Lower leg skin (tissue), 3 donors: Measurements from ENCODE around the gene IPO13.

ENCODE experiments used
- POLR2A ChIP-seq, 2 donors: fragments of 450-650 bp; IDR thresholded peaks; one replicate each; pipeline ENCODE4 v1.6.1; 2016 to 2017; ENCODE audit warnings: antibody characterized with exemption in 2 of 2, mild to moderate bottlenecking in 1 of 2, moderate library complexity in 1 of 2
- TF ChIP-seq, protein P1 (sequence below), 3 donors: fragments of 450-650 bp; IDR thresholded peaks; one replicate each; pipeline ENCODE4 v1.5.1; 2016; ENCODE audit warnings: antibody characterized with exemption in 3 of 3, mild to moderate bottlenecking in 3 of 3, moderate library complexity in 2 of 3

DNA sequence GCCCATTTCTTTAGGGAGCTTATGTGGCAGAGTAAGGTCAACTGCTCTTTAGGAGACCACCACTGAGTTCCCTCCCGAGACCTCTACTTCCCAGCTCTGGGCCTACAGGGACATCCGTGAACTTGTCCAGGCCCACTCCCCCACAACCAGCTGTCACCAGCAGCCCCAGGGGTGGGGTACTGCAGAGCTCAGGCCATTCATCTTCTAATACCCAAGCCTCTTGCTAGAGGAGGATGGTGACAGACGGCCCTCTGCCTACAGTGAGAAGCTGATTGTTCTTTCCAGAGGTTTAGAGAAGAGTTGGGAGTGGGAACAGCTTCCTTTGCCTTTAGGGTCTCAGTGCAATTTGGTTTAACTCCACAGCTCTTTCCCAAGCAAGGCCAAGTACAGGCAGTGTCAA, 46.4 kb upstream of the IPO13 start:
- TF ChIP-seq, protein P1, sequence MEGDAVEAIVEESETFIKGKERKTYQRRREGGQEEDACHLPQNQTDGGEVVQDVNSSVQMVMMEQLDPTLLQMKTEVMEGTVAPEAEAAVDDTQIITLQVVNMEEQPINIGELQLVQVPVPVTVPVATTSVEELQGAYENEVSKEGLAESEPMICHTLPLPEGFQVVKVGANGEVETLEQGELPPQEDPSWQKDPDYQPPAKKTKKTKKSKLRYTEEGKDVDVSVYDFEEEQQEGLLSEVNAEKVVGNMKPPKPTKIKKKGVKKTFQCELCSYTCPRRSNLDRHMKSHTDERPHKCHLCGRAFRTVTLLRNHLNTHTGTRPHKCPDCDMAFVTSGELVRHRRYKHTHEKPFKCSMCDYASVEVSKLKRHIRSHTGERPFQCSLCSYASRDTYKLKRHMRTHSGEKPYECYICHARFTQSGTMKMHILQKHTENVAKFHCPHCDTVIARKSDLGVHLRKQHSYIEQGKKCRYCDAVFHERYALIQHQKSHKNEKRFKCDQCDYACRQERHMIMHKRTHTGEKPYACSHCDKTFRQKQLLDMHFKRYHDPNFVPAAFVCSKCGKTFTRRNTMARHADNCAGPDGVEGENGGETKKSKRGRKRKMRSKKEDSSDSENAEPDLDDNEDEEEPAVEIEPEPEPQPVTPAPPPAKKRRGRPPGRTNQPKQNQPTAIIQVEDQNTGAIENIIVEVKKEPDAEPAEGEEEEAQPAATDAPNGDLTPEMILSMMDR (IDR thresholded peaks at IDR 0.05): no peak
- no peak for TF ChIP-seq POLR2A (IDR thresholded peaks at IDR 0.05)
